ENCODE measurements around the gene HLA-C.
"Not testable (repeated sequence)": the region's sequence is repeated elsewhere in the genome, so short reads cannot be mapped to it uniquely, and the experiment has no call there.

Gene HLA-C

GRCh38 chr6:31271641-31272357, at the start of gene HLA-C:
TSS of gene HLA-C (minus strand) at chr6:31272092. CDS start at chr6:31272071, 21 bp downstream.
- DNase-seq (ENCODE audit: low read depth), result peak; percentile 98

GRCh38 chr6:31321005-31321707, 49.3 kb upstream of the HLA-C start:
- DNase-seq (ENCODE audit: low read depth), result no peak

- no peak for DNase-seq (ENCODE audit: low read depth)
Observed at GRCh38 chr6:31317036-31317435, 45.1 kb upstream of the HLA-C start.

GRCh38 chr6:31309641-31310040, 37.7 kb upstream of the HLA-C start:
- DNase-seq (ENCODE audit: low read depth), result no peak

GRCh38 chr6:31308845-31309175, 36.9 kb upstream of the HLA-C start:
- DNase-seq (ENCODE audit: low read depth), result no peak

GRCh38 chr6:31308050-31308844, 36.4 kb upstream of the HLA-C start:
- DNase-seq (ENCODE audit: low read depth), result peak; percentile 13

GRCh38 chr6:31307669-31308049, 35.8 kb upstream of the HLA-C start:
- DNase-seq (ENCODE audit: low read depth), result no peak

GRCh38 chr6:31305703-31306219, 33.9 kb upstream of the HLA-C start:
- peak; percentile 25 for DNase-seq (ENCODE audit: low read depth)

GRCh38 chr6:31304683-31305082, 32.8 kb upstream of the HLA-C start:
- DNase-seq (ENCODE audit: low read depth), result peak; percentile 4

GRCh38 chr6:31300797-31301196, 28.9 kb upstream of the HLA-C start:
- DNase-seq (ENCODE audit: low read depth), result no peak

GRCh38 chr6:31299947-31300346, 28.1 kb upstream of the HLA-C start:
- no peak for DNase-seq (ENCODE audit: low read depth)

GRCh38 chr6:31299511-31299910, 27.6 kb upstream of the HLA-C start:
- peak; percentile 16 for DNase-seq (ENCODE audit: low read depth)

- no peak for DNase-seq (ENCODE audit: low read depth)
Observed at GRCh38 chr6:31294056-31294455, 22.2 kb upstream of the HLA-C start.

- DNase-seq (ENCODE audit: low read depth), result peak; percentile 51
Observed at GRCh38 chr6:31293343-31293742, 21.5 kb upstream of the HLA-C start.

GRCh38 chr6:31289788-31290187, 17.9 kb upstream of the HLA-C start:
- no peak for DNase-seq (ENCODE audit: low read depth)

- no peak for DNase-seq (ENCODE audit: low read depth)
Observed at GRCh38 chr6:31287619-31288018, 15.7 kb upstream of the HLA-C start.

- DNase-seq (ENCODE audit: low read depth), result no peak
Observed at GRCh38 chr6:31285982-31286381, 14.1 kb upstream of the HLA-C start.

GRCh38 chr6:31285486-31285885, 13.6 kb upstream of the HLA-C start:
- no peak for DNase-seq (ENCODE audit: low read depth)

- not testable (repeated sequence) for DNase-seq (ENCODE audit: low read depth)
Observed at GRCh38 chr6:31279647-31280046, 7.8 kb upstream of the HLA-C start.

GRCh38 chr6:31272836-31273626, 1.1 kb upstream of the HLA-C start:
- peak; percentile 19 for DNase-seq (ENCODE audit: low read depth)

- DNase-seq (ENCODE audit: low read depth), result peak; percentile 20
Observed at GRCh38 chr6:31272436-31272835, 544 bp upstream of the HLA-C start.

All from ELR (cell line).